Mesenchymal stem cell (in vitro differentiated cells and primary cell): ENCODE measurements around the gene SCAF11.

Source experiments
- DNase-seq: peaks from one replicate; pipeline ENCODE4 v3.0.0-alpha.2; 2013
- H2AFZ ChIP-seq: one replicate; pipeline ENCODE4 v1.6.1; 2013; ENCODE audit warnings: low read depth, mild to moderate bottlenecking, control low read depth, inconsistent platforms, low read length, moderate library complexity
- H2AK5ac ChIP-seq: 2 replicates; pipeline ENCODE4 v1.6.1; 2013; ENCODE audit warnings: low read length, moderate library complexity, mild to moderate bottlenecking, inconsistent platforms; ENCODE audit not compliant: severe bottlenecking
- H2BK120ac ChIP-seq: one replicate; pipeline ENCODE4 v1.6.1; 2013; ENCODE audit warnings: low read depth, mild to moderate bottlenecking, inconsistent platforms, low read length, moderate library complexity
- H2BK12ac ChIP-seq, 2 experiments: one replicate each; pipeline ENCODE4 v1.6.1; 2013; ENCODE audit warnings: inconsistent platforms in 2 of 2, low read length in 2 of 2, mild to moderate bottlenecking in 2 of 2, moderate library complexity in 2 of 2, control low read depth in 1 of 2
- H2BK15ac ChIP-seq: one replicate; pipeline ENCODE4 v1.6.1; 2013; ENCODE audit warnings: mild to moderate bottlenecking, low read depth, inconsistent platforms; ENCODE audit not compliant: poor library complexity, severe bottlenecking
- H2BK5ac ChIP-seq: 2 replicates; pipeline ENCODE4 v1.6.1; 2013; ENCODE audit warnings: low read depth, mild to moderate bottlenecking, low read length, control low read depth, inconsistent platforms; ENCODE audit not compliant: poor library complexity, severe bottlenecking
- H3K14ac ChIP-seq, 2 experiments: one replicate each; pipeline ENCODE4 v1.6.1; 2013; ENCODE audit warnings: inconsistent platforms in 2 of 2, low read length in 2 of 2, control low read depth in 1 of 2, mild to moderate bottlenecking in 1 of 2, moderate library complexity in 1 of 2
- H3K18ac ChIP-seq, 2 experiments: one replicate each; pipeline ENCODE4 v1.6.1; 2013; ENCODE audit warnings: inconsistent platforms in 2 of 2, low read length in 2 of 2, control low read depth in 1 of 2, low read depth in 1 of 2, mild to moderate bottlenecking in 1 of 2
- H3K23ac ChIP-seq, 2 experiments: one replicate each; pipeline ENCODE4 v1.6.1; 2013; ENCODE audit warnings: inconsistent platforms in 2 of 2, low read length in 2 of 2, mild to moderate bottlenecking in 2 of 2, moderate library complexity in 2 of 2, control low read depth in 1 of 2
- H3K27ac ChIP-seq: 2 replicates; pipeline ENCODE4 v1.5.1; 2013; ENCODE audit warnings: mild to moderate bottlenecking, moderate library complexity, low read length, control low read depth, inconsistent platforms; ENCODE audit not compliant: poor library complexity, severe bottlenecking
- H3K27me3 ChIP-seq, 2 experiments: 2 replicates each; pipeline versions ENCODE4 v1.6.1 to v1.7.0; 2013; ENCODE audit warnings: low read length in 2 of 2, mild to moderate bottlenecking in 2 of 2, moderate library complexity in 2 of 2, control low read depth in 1 of 2, inconsistent platforms in 1 of 2; ENCODE audit not compliant: control insufficient read depth in 1 of 2, insufficient read depth in 1 of 2
- H3K36me3 ChIP-seq, 2 experiments: 2 replicates each; pipeline versions ENCODE4 v1.6.1 to v1.7.0; 2013; ENCODE audit warnings: low read length in 2 of 2, control low read depth in 1 of 2, inconsistent platforms in 1 of 2, low read depth in 1 of 2, mild to moderate bottlenecking in 1 of 2; ENCODE audit not compliant: insufficient read depth in 2 of 2, control insufficient read depth in 1 of 2
- H3K4ac ChIP-seq, 2 experiments: one replicate each; pipeline ENCODE4 v1.6.1; 2013; ENCODE audit warnings: inconsistent platforms in 2 of 2, low read length in 2 of 2, mild to moderate bottlenecking in 2 of 2, moderate library complexity in 2 of 2, control low read depth in 1 of 2, low read depth in 1 of 2
- H3K4me1 ChIP-seq: 2 replicates; pipeline ENCODE4 v1.6.1; 2013; ENCODE audit warnings: low read depth, low read length, control low read depth; ENCODE audit not compliant: control insufficient read depth, insufficient read depth
- H3K4me2 ChIP-seq: 2 replicates; pipeline ENCODE4 v1.6.1; 2013; ENCODE audit warnings: low read length, mild to moderate bottlenecking, inconsistent platforms; ENCODE audit not compliant: poor library complexity, severe bottlenecking
- H3K4me3 ChIP-seq, 2 experiments: 2 replicates each; pipeline versions ENCODE4 v1.5.1 to v1.7.0; 2013; ENCODE audit warnings: low read length in 2 of 2, mild to moderate bottlenecking in 2 of 2, control low read depth in 1 of 2, low read depth in 1 of 2; ENCODE audit not compliant: insufficient read depth in 1 of 2
- H3K79me1 ChIP-seq: replicated peaks from 2 replicates; pipeline ENCODE4 v1.6.1; 2013; ENCODE audit warnings: mild to moderate bottlenecking, control low read depth, low read length, inconsistent platforms; ENCODE audit not compliant: poor library complexity, severe bottlenecking
- H3K9ac ChIP-seq: 2 replicates; pipeline ENCODE4 v1.7.0; 2013; ENCODE audit warnings: mild to moderate bottlenecking, low read length, moderate library complexity
- H3K9me3 ChIP-seq: 2 replicates; pipeline ENCODE4 v1.7.0; 2013; ENCODE audit warnings: mild to moderate bottlenecking, low read length; ENCODE audit not compliant: control insufficient read depth
- H4K8ac ChIP-seq: one replicate; pipeline ENCODE4 v1.6.1; 2013; ENCODE audit warnings: inconsistent platforms, mild to moderate bottlenecking, low read length, moderate library complexity
- H4K91ac ChIP-seq: one replicate; pipeline ENCODE4 v1.6.1; 2013; ENCODE audit warnings: mild to moderate bottlenecking, low read length, inconsistent platforms
- WGBS: methylation state at CpG from one replicate; pipeline ENCODE4 v1.1.7; 2013; ENCODE audit warnings: mixed read lengths; 5-methylcytosine and 5-hydroxymethylcytosine counted together

The SCAF11 gene

DNA sequence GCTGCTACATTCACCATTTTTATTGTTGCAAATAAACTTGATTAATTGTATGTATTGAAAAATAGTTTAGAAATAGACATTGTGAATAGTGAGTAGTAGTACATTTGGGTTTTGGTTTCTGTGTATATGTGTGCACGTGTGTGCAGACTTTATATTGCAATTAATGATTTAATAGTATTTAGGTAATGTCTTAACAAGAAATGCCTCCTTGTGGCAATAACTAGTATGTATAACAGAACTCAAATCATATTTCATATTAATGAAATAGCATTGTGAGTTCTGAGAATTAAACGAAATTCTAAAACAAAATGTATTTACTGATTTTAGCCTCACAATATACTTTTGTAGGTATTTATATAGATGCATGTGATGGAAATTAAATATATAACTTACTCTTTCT is 100.1 kb downstream of the SCAF11 start:
- H3K4me3 ChIP-seq = no peak overlapping the region
- WGBS = 100% methylated on average over 1 of the region's 2 CpGs
- H3K9me3 ChIP-seq = peaks cover 4% of the 10 kb centered on the region
- H3K36me3 ChIP-seq = peaks cover 10 to 52% of the 10 kb centered on the region in 2 experiments
- no peak overlapping the region for H3K18ac ChIP-seq
- DNase-seq = no peak
- H3K79me1 ChIP-seq = peaks cover 6% of the 10 kb centered on the region
- no peak overlapping the region for H2AFZ ChIP-seq
- no peak overlapping the region for H4K8ac ChIP-seq
- H2BK120ac ChIP-seq = no peak overlapping the region
- no peak overlapping the region for H3K23ac ChIP-seq
- H3K9ac ChIP-seq = no peak overlapping the region
- H3K4ac ChIP-seq = no peak overlapping the region
- no peak overlapping the region for H2AK5ac ChIP-seq
- H3K27me3 ChIP-seq = no peaks in the 10 kb centered on the region
- no peak overlapping the region for H2BK15ac ChIP-seq
- no peak overlapping the region for H3K4me2 ChIP-seq
- no peak overlapping the region for H2BK12ac ChIP-seq
- no peak overlapping the region for H4K91ac ChIP-seq
- H3K4me1 ChIP-seq = no peaks in the 10 kb centered on the region
- no peak overlapping the region for H3K27ac ChIP-seq
- no peak overlapping the region for H2BK5ac ChIP-seq
- no peak overlapping the region for H3K14ac ChIP-seq

DNA sequence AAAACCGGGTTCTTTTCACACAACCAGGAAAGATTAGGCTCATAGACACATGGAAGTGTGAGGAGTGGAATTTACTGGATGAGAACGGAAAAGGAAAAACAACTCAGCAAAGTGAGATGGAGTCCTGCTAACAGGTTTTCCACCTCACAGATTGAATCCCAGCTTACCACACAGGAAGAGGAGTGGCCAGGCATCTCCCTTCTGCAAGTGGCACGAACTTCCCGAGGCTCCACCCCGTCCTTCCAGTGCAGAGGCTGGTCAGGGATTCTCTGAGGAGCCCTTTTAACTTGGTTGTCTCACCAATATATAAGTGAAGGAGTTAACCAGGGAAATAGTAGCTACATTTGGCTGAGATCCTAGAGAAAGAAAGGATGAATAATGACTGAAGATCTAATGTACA is 102.8 kb downstream of the SCAF11 start:
- Histone ChIP-seq H3K79me1 (peaks cover 8% of the 10 kb centered on the region), H3K18ac (no peak overlapping the region), H3K4me3 (no peak overlapping the region), H3K14ac (no peak overlapping the region), H3K4me1 (no peaks in the 10 kb centered on the region), H4K91ac (no peak overlapping the region), H2BK12ac (no peak overlapping the region), H2BK15ac (no peak overlapping the region), H3K4ac (no peak overlapping the region), H3K23ac (no peak overlapping the region), H3K4me2 (no peak overlapping the region), H3K27me3 (no peaks in the 10 kb centered on the region), H2BK5ac (no peak overlapping the region), H4K8ac (no peak overlapping the region), H3K36me3 (peaks cover 10 to 28% of the 10 kb centered on the region in 2 experiments), H2AK5ac (no peak overlapping the region), H2BK120ac (no peak overlapping the region), H3K9ac (no peak overlapping the region), H3K9me3 (peaks cover 6% of the 10 kb centered on the region), H3K27ac (no peak overlapping the region), H2AFZ (no peak overlapping the region)
- no peak for DNase-seq
- 88% methylated on average over 5 of the region's 5 CpGs for WGBS

- Histone ChIP-seq H4K8ac (no peak overlapping the region), H2BK120ac (no peak overlapping the region), H3K4me1 (no peaks in the 10 kb centered on the region), H2BK15ac (no peak overlapping the region), H3K14ac (no peak overlapping the region), H3K4me3 (no peak overlapping the region), H3K23ac (no peak overlapping the region), H3K4me2 (no peak overlapping the region), H2AFZ (no peak overlapping the region), H4K91ac (no peak overlapping the region), H3K27ac (no peak overlapping the region), H2AK5ac (no peak overlapping the region), H3K9ac (no peak overlapping the region), H2BK12ac (no peak overlapping the region), H3K79me1 (peaks cover 10% of the 10 kb centered on the region), H2BK5ac (no peak overlapping the region), H3K36me3 (peaks cover 12 to 28% of the 10 kb centered on the region in 2 experiments), H3K9me3 (peaks cover 6% of the 10 kb centered on the region), H3K27me3 (no peaks in the 10 kb centered on the region), H3K4ac (no peak overlapping the region), H3K18ac (no peak overlapping the region)
- WGBS = 100% methylated on average over 1 of the region's 1 CpG
- no peak for DNase-seq
Observed at GRCh38 chr12:45886685-45887084, 103.7 kb downstream of the SCAF11 start.

- no peak overlapping the region for H2AFZ ChIP-seq
- H3K4me1 ChIP-seq = no peaks in the 10 kb centered on the region
- no peak overlapping the region for H3K4me2 ChIP-seq
- H2BK12ac ChIP-seq = no peak overlapping the region
- no peak overlapping the region for H3K23ac ChIP-seq
- H3K14ac ChIP-seq = no peak overlapping the region
- H4K8ac ChIP-seq = no peak overlapping the region
- H4K91ac ChIP-seq = no peak overlapping the region
- no peak overlapping the region for H2BK120ac ChIP-seq
- no peak overlapping the region for H3K4ac ChIP-seq
- no peak overlapping the region for H3K9ac ChIP-seq
- no CpG with 5 or more reads among the region's 1 CpG for WGBS
- H3K79me1 ChIP-seq = peaks cover 24% of the 10 kb centered on the region
- no peak overlapping the region for H2BK15ac ChIP-seq
- no peak overlapping the region for H2AK5ac ChIP-seq
- H3K36me3 ChIP-seq = peaks cover 15 to 36% of the 10 kb centered on the region in 2 experiments
- H3K4me3 ChIP-seq = no peak overlapping the region
- H2BK5ac ChIP-seq = no peak overlapping the region
- DNase-seq = no peak
- peaks cover 6% of the 10 kb centered on the region for H3K9me3 ChIP-seq
- no peaks in the 10 kb centered on the region for H3K27me3 ChIP-seq
- H3K18ac ChIP-seq = no peak overlapping the region
- no peak overlapping the region for H3K27ac ChIP-seq
Observed at GRCh38 chr12:45883187-45883586, 107.2 kb downstream of the SCAF11 start.
